GM18498 (cell line): ENCODE measurements around the gene FAM120C.

ENCODE experiments used
- ATAC-seq: cut with Tn5 transposase; IDR thresholded peaks from one replicate; pipeline ENCODE4 v1.9.1; 2021; ENCODE audit warnings: mild to moderate bottlenecking, moderate library complexity; ENCODE audit not compliant: unreplicated experiment

Gene FAM120C, protein sequence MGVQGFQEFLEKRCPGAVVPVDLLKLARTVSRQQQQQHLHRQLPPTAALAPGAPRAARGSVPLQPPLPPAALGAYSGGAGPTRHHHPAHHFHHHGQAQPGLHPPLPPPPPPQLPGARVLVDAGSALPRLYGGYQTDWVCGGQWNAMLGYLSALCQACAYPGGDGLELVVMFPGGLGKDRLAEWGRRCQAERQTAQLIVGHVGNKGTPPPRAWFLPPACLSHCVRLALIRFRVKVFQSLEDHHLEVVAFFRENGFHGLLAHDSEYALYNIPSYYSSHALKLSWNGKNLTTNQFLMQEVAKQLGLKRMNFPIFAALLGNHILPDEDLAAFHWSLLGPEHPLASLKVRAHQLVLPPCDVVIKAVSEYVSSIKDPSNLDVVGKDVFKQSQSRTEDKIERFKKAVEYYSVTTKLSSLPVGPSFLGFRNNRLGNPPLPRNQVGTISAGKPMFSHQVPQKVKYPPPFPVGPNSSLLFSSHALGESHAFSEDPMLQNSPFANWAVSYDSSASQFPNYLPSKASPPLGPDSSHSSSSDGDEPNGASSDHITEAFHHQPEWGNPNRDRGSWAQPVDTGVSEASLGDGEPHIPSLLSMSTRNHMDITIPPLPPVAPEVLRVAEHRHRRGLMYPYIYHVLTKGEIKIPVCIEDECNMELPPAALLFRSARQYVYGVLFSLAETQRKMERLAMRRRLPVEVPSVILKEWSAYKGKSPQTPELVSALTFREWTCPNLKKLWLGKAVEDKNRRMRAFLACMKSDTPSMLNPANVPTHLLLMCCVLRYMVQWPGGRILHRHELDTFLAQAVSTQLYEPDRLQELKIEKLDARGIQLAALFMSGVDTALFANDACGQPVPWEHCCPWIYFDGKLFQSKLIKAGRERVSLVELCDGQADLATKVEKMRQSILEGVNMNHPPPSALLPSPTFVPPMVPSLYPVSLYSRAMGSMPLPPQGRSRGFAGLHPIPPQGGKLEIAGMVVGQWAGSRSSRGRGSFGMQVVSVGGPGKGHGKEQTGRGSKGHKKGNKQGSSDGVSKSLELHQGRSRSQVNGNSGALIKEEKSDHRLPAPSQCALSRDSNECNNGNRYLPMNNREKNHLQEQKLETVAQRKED

DNA sequence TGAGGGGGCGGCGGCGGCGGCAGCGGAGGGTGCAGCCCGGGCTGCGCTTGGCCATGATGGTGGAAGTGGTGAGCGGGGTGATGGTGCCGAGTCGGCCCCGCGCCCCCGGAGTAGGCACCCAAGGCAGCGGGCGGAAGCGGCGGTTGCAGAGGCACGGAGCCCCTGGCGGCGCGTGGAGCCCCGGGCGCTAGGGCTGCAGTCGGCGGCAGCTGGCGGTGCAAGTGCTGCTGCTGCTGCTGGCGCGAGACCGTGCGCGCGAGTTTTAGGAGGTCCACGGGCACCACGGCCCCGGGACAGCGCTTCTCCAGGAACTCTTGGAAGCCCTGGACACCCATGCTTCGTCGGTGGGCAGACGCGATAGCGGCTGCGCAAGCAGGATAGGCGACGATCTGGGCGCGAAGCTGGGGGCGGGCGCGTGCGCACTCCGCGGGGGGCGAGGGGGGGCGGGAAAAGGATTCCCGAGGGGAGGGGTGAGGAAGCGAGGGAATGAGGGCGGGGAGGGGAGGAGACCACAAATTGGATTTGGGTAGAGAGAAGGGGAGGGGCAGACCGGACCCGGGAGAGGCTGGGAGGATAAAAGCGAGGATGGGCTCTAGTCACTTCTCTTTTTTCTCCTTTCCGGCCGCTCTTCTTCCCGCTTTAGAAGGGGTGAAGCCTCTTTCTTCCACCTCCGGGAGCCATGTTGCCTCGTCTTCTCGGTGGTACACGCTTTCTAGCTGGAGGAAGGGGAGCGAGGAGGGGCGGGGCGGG lies at the start of gene FAM120C:
Gene FAM120C, minus strand, starts transcription at position 391 of the 750 bp plus-strand sequence. Its CDS starts 56 bp downstream, at position 335.
- peak; percentile 52 for ATAC-seq

GRCh38 chrX:54230435-54231148 lies 47.5 kb upstream of the FAM120C start:
- no peak for ATAC-seq

DNA sequence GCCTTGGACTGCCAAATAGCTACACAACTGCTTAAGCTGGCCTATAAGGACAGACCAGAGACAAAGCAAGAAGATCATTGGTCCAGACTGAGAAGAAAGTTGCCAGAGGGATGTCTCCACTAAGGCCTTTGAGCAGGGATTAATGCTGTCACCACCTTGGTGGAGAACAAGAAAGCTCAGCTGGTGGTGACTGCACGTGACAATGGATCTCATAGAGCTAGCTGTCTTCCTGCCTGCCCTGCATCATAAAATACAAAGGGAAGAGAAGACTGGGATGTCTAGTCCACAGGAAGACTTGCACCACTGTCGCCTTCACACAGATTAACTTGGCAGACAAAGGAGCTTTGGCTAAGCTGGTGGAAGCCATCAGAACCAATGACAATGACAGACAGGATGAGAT lies 40.5 kb upstream of the FAM120C start:
- ATAC-seq, result no peak

DNA sequence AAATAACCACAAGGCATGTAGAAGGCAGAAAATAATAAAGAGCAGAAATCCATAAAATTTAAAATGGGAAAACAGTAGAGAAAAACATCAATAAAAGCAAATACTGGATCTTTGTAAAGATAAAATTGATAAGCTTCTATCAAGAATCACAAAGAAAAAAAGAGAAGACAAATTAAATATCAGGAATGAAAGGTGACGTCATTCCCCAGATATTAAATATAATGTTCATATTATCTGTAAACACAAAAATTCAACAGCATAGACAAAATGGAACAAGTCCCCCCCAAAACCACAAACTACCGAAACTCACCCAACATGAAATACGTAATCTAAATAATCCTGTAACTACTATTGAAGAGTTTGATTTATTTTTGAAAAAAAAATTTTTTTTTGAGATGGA lies 30.5 kb upstream of the FAM120C start:
- ATAC-seq, result no peak

GRCh38 chrX:54208531-54208930 lies 25.5 kb upstream of the FAM120C start:
- ATAC-seq, result no peak

- no peak for ATAC-seq
These were observed 15.2 kb upstream of the FAM120C start for GRCh38 chrX:54198262-54198661.

DNA sequence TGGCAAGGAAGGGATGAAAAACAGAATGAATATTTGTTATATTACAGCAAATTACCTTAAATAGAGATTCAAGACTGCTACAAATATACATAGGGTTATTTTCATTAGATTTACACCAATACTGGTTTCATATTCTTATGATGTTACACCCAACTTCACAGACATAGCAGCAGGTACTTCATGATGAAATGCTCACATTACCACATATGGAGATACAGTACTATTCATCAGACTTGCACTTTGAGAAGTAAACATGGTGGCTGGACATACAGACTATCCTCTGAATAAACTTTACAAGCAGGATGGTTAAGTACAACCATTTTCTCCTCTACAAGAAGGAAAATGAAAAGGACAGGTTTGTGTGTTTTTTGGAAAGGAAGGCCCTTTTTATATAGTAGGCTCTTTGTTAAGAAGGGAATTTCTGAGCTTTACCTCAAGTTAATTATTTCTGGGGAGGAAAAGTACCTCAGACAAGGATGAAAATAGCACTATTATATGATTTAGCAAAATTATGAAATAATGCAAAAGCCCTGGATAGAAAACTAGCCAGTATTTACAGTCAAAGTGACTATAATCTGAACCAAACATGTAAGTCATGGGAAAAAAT lies 12.0 kb upstream of the FAM120C start:
- ATAC-seq, result no peak

- ATAC-seq, result no peak
These were observed 10.2 kb upstream of the FAM120C start for GRCh38 chrX:54193085-54193821.

DNA sequence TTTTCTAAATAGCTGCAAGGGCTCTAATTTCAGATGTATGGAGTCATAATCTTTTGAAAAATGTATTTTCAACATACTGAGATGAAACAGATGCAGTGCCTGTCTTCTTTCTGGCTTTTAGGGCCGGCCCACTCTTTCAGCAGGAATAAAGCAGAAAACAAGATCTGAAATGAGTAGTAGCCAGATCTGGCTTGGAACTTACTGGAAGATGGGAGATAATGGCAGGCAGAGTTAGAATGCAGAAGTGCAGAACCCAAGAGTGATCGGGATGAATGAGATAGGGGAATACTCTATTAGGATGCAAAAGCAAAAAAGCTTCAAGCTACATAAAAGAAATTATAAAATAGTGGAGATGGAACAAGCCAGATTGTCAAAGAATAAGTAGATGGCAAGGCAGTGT lies 1.4 kb upstream of the FAM120C start:
- ATAC-seq, result no peak

GRCh38 chrX:54182194-54182863 lies 725 bp downstream of the FAM120C start:
- ATAC-seq, result peak; percentile 78

- ATAC-seq, result no peak
These were observed 1.7 kb downstream of the FAM120C start for GRCh38 chrX:54181202-54181953.

DNA sequence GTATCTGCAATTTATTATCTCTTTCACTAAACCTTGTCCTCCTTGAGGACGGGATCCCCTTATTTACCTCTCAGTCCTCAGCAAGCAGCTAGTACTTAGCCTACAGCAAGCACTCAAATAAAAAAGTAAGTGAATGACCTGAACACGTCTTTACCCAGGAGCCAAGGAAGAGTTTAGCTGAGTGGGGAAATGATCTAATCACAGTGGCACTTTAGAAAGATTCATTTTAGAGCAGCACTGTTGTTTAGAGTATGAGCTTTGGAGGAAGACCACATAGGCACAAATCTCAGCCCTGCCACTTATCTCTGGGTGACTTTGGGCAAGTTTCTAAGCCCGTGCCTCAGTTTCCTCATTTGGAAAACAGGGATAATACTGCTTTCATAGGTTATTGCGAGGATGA lies 2.7 kb downstream of the FAM120C start:
- ATAC-seq, result no peak

DNA sequence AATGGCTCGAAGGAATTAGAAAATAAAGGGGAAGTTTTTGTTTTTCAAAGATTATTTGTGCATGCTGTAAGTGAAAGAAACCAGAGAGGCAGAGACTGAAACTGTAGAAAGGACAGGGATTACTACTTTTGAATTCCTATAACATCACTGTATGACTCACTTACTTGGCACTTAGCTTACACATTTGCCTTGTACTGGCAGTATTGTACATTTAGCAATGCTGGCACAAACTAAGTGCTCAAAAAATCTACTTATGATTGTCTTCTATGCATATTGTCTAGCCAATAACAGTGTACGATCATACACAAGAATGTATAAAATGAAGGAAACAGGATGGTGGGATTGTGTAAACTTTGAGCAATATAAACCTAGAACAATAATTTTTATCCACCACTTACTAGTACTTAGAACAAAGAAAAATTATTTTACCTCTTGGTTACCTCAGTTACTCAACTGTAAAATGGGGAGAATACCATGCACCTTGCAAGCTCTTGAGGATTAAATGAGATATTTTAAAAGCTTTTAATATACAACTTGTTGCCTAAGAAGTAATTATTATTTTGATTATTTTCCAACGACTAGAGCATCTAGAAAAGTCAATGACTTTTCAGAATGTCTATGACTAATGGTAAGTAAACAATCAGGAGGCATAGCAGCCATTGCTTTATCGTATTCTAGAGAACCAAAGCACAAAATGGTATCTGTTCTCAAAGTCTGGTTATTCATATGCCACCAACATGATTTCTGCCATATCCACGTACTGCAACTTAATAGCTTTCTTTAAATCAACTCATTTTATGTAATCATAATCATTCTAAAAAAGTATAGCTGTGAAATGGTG lies 4.7 kb downstream of the FAM120C start:
- ATAC-seq, result no peak

DNA sequence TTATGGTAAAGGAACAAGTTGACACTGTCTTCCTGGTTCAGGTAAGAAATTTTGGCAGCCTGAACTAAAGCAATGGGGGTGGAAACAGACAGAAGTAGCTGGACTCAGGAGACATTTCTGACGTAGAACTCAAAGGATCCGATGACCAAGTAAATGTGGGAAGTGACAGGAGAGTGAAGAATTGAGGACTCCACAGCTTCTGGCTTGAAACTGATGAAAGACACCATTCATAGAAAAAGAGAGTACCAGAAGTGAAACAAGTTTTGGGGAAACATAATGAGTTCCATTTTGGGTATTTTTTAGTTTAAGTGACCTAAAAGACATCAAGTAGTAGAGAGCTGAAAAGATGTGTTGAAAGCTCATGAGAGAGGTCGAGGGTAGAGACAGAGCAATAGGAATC lies 5.7 kb downstream of the FAM120C start:
- no peak for ATAC-seq

DNA sequence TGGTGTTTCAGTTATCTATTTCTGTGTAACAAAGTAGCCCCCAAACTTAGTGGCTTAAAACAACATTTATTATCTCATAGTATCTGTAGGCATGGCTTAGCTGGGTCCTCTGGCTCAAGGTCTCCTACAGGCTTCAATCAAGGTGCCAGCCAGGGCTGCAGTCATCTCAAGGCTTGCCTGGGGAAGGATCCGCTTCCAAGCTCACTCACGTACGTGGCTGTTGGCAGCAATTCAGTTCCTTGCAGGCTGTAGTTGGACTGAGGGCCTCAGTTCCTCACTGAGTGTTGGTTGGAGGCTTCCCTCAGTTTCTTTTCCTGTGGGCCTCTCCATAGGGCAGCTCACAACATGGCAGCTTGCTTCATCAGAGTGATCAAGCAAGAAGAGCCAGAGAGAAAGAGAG lies 9.3 kb downstream of the FAM120C start:
- ATAC-seq, result no peak

GRCh38 chrX:54172455-54172854 lies 10.6 kb downstream of the FAM120C start:
- ATAC-seq, result no peak
